ENCODE results near the gene FCN2. TPM values are rescaled to one million over a fixed set of nuclear protein-coding genes. Genes with fewer than 3 reads are reported as not detected.

The FCN2 gene
- total and polyA plus RNA-seq, 3 experiments from 2014 or later, result not detected

GRCh38 chr9:134835987-134836386, 44.6 kb upstream of the FCN2 start:
- no peaks in the 10 kb centered on the region for H3K36me3 Mint-ChIP-seq

GRCh38 chr9:134836406-134836970, 44.1 kb upstream of the FCN2 start:
- ChIA-PET CTCF (interaction anchor here (1.4 kb wide), 1 partner anchor 19 kb away, joined by 3 read pairs; no protein-coding TSS in a partner anchor), POLR2A (no interaction called here)
- Mint-ChIP-seq H3K36me3 (no peaks in the 10 kb centered on the region), H3K4me1 (no peaks in the 10 kb centered on the region), H3K27me3 (no peaks in the 10 kb centered on the region), H3K9me3 (no peaks in the 10 kb centered on the region), H3K4me3 (no peak overlapping the region), H3K27ac (no peak overlapping the region)
- Histone ChIP-seq H3K4me3 (ENCODE audit: low read length) (no peak overlapping the region), H3K9me3 (ENCODE audit: low read length) (no peaks in the 10 kb centered on the region), H3K27ac (ENCODE audit: low read depth, low read length) (no peak overlapping the region), H3K4me1 (ENCODE audit: insufficient read depth, low read length) (no peaks in the 10 kb centered on the region), H3K27me3 (ENCODE audit: insufficient read depth, low read length, poor library complexity, severe bottlenecking) (no peaks in the 10 kb centered on the region), H3K36me3 (ENCODE audit: insufficient read depth, low read length) (no peaks in the 10 kb centered on the region)
- DNase-seq, result peak in 1 of 5 donors; percentile 30

More at GRCh38 chr9:134835987-134836386, 44.6 kb upstream of the FCN2 start:
- Mint-ChIP-seq H3K9me3 (no peaks in the 10 kb centered on the region), H3K4me3 (no peak overlapping the region), H3K27ac (no peak overlapping the region), H3K4me1 (no peaks in the 10 kb centered on the region), H3K27me3 (no peaks in the 10 kb centered on the region)
- Histone ChIP-seq H3K4me1 (ENCODE audit: insufficient read depth, low read length) (no peaks in the 10 kb centered on the region), H3K36me3 (ENCODE audit: insufficient read depth, low read length) (no peaks in the 10 kb centered on the region), H3K4me3 (ENCODE audit: low read length) (no peak overlapping the region), H3K27me3 (ENCODE audit: insufficient read depth, low read length, poor library complexity, severe bottlenecking) (no peaks in the 10 kb centered on the region), H3K9me3 (ENCODE audit: low read length) (no peaks in the 10 kb centered on the region), H3K27ac (ENCODE audit: low read depth, low read length) (no peak overlapping the region)
- ChIA-PET CTCF (no interaction called here), POLR2A (no interaction called here)
- peak in 1 of 5 donors; percentile 26 for DNase-seq

GRCh38 chr9:134837529-134837928, 43.1 kb upstream of the FCN2 start:
- Mint-ChIP-seq H3K4me1 (no peaks in the 10 kb centered on the region), H3K27me3 (no peaks in the 10 kb centered on the region), H3K27ac (no peak overlapping the region), H3K36me3 (no peaks in the 10 kb centered on the region), H3K9me3 (no peaks in the 10 kb centered on the region), H3K4me3 (no peak overlapping the region)
- Histone ChIP-seq H3K4me3 (ENCODE audit: low read length) (no peak overlapping the region), H3K4me1 (ENCODE audit: insufficient read depth, low read length) (no peaks in the 10 kb centered on the region), H3K36me3 (ENCODE audit: insufficient read depth, low read length) (no peaks in the 10 kb centered on the region), H3K27me3 (ENCODE audit: insufficient read depth, low read length, poor library complexity, severe bottlenecking) (no peaks in the 10 kb centered on the region), H3K9me3 (ENCODE audit: low read length) (no peaks in the 10 kb centered on the region), H3K27ac (ENCODE audit: low read depth, low read length) (no peak overlapping the region)
- DNase-seq, result peak in 1 of 5 donors; percentile 10
- ChIA-PET CTCF (interaction anchor here (1.4 kb wide), 1 partner anchor 18 kb away, joined by 3 read pairs; no protein-coding TSS in a partner anchor), POLR2A (no interaction called here)

GRCh38 chr9:134838651-134839454, 41.8 kb upstream of the FCN2 start:
- H3K4me1 ChIP-seq (ENCODE audit: insufficient read depth, low read length), result no peaks in the 10 kb centered on the region
- Mint-ChIP-seq H3K27ac (no peak overlapping the region), H3K4me3 (no peak overlapping the region), H3K36me3 (no peaks in the 10 kb centered on the region), H3K9me3 (no peaks in the 10 kb centered on the region), H3K4me1 (no peaks in the 10 kb centered on the region), H3K27me3 (no peaks in the 10 kb centered on the region)
- no peaks in the 10 kb centered on the region for H3K36me3 ChIP-seq (ENCODE audit: insufficient read depth, low read length)
- no peak overlapping the region for H3K4me3 ChIP-seq (ENCODE audit: low read length)
- DNase-seq, result peak in 1 of 5 donors; percentile 42
- H3K27me3 ChIP-seq (ENCODE audit: insufficient read depth, low read length, poor library complexity, severe bottlenecking), result no peaks in the 10 kb centered on the region
- no peaks in the 10 kb centered on the region for H3K9me3 ChIP-seq (ENCODE audit: low read length)
- ChIA-PET CTCF (no interaction called here), POLR2A (no interaction called here)
- no peak overlapping the region for H3K27ac ChIP-seq (ENCODE audit: low read depth, low read length)

- no peaks in the 10 kb centered on the region for H3K36me3 Mint-ChIP-seq
- Histone ChIP-seq H3K36me3 (ENCODE audit: insufficient read depth, low read length) (no peaks in the 10 kb centered on the region), H3K27me3 (ENCODE audit: insufficient read depth, low read length, poor library complexity, severe bottlenecking) (no peaks in the 10 kb centered on the region), H3K9me3 (ENCODE audit: low read length) (no peaks in the 10 kb centered on the region), H3K4me3 (ENCODE audit: low read length) (no peak overlapping the region), H3K4me1 (ENCODE audit: insufficient read depth, low read length) (no peaks in the 10 kb centered on the region), H3K27ac (ENCODE audit: low read depth, low read length) (no peak overlapping the region)
- H3K4me3 Mint-ChIP-seq, result no peak overlapping the region
- CTCF ChIA-PET, result no interaction called here
- peak in 1 of 5 donors; percentile 26 for DNase-seq
- no peaks in the 10 kb centered on the region for H3K9me3 Mint-ChIP-seq
- no peaks in the 10 kb centered on the region for H3K27me3 Mint-ChIP-seq
- no peaks in the 10 kb centered on the region for H3K4me1 Mint-ChIP-seq
- POLR2A ChIA-PET, result no interaction called here
- H3K27ac Mint-ChIP-seq, result no peak overlapping the region
Observed at GRCh38 chr9:134839455-134840125, 41.0 kb upstream of the FCN2 start.

- H3K4me3 ChIP-seq (ENCODE audit: low read length), result no peak overlapping the region
- H3K27me3 ChIP-seq (ENCODE audit: insufficient read depth, low read length, poor library complexity, severe bottlenecking), result no peaks in the 10 kb centered on the region
- peak in 1 of 5 donors; percentile 26 for DNase-seq
- ChIA-PET CTCF (no interaction called here), POLR2A (no interaction called here)
- H3K27me3 Mint-ChIP-seq, result no peaks in the 10 kb centered on the region
- no peak overlapping the region for H3K4me3 Mint-ChIP-seq
- no peaks in the 10 kb centered on the region for H3K9me3 ChIP-seq (ENCODE audit: low read length)
- H3K27ac Mint-ChIP-seq, result no peak overlapping the region
- H3K36me3 Mint-ChIP-seq, result no peaks in the 10 kb centered on the region
- H3K27ac ChIP-seq (ENCODE audit: low read depth, low read length), result no peak overlapping the region
- H3K4me1 ChIP-seq (ENCODE audit: insufficient read depth, low read length), result no peaks in the 10 kb centered on the region
- no peaks in the 10 kb centered on the region for H3K9me3 Mint-ChIP-seq
- no peaks in the 10 kb centered on the region for H3K36me3 ChIP-seq (ENCODE audit: insufficient read depth, low read length)
- no peaks in the 10 kb centered on the region for H3K4me1 Mint-ChIP-seq
Observed at GRCh38 chr9:134840511-134840910, 40.1 kb upstream of the FCN2 start.

GRCh38 chr9:134841180-134841904, 39.3 kb upstream of the FCN2 start:
- no peaks in the 10 kb centered on the region for H3K36me3 Mint-ChIP-seq
- H3K27me3 ChIP-seq (ENCODE audit: insufficient read depth, low read length, poor library complexity, severe bottlenecking), result no peaks in the 10 kb centered on the region
- H3K9me3 ChIP-seq (ENCODE audit: low read length), result no peaks in the 10 kb centered on the region
- H3K4me3 ChIP-seq (ENCODE audit: low read length), result no peak overlapping the region
- no peaks in the 10 kb centered on the region for H3K4me1 ChIP-seq (ENCODE audit: insufficient read depth, low read length)
- no peaks in the 10 kb centered on the region for H3K36me3 ChIP-seq (ENCODE audit: insufficient read depth, low read length)
- DNase-seq, result peak in 1 of 5 donors; percentile 35
- no peak overlapping the region for H3K4me3 Mint-ChIP-seq
- no peak overlapping the region for H3K27ac Mint-ChIP-seq
- CTCF ChIA-PET, result no interaction called here
- no peak overlapping the region for H3K27ac ChIP-seq (ENCODE audit: low read depth, low read length)
- no peaks in the 10 kb centered on the region for H3K4me1 Mint-ChIP-seq
- POLR2A ChIA-PET, result no interaction called here
- H3K9me3 Mint-ChIP-seq, result no peaks in the 10 kb centered on the region
- no peaks in the 10 kb centered on the region for H3K27me3 Mint-ChIP-seq

- H3K27ac ChIP-seq (ENCODE audit: low read depth, low read length), result no peak overlapping the region
- Mint-ChIP-seq H3K4me3 (no peak overlapping the region), H3K4me1 (no peaks in the 10 kb centered on the region), H3K27ac (peak overlapping the region in 1 of 8 donors; percentile 60), H3K27me3 (no peaks in the 10 kb centered on the region), H3K36me3 (no peaks in the 10 kb centered on the region), H3K9me3 (no peaks in the 10 kb centered on the region)
- ChIA-PET POLR2A (no interaction called here), CTCF (no interaction called here)
- no peak overlapping the region for H3K4me3 ChIP-seq (ENCODE audit: low read length)
- peak in 1 of 5 donors; percentile 43 for DNase-seq
- H3K27me3 ChIP-seq (ENCODE audit: insufficient read depth, low read length, poor library complexity, severe bottlenecking), result no peaks in the 10 kb centered on the region
- no peaks in the 10 kb centered on the region for H3K36me3 ChIP-seq (ENCODE audit: insufficient read depth, low read length)
- H3K4me1 ChIP-seq (ENCODE audit: insufficient read depth, low read length), result no peaks in the 10 kb centered on the region
- H3K9me3 ChIP-seq (ENCODE audit: low read length), result no peaks in the 10 kb centered on the region
Observed at GRCh38 chr9:134842321-134842720, 38.3 kb upstream of the FCN2 start.

Measured in CD8-positive, alpha-beta memory T cell (primary cell).